Lower leg skin (tissue), 3 donors: Measurements from ENCODE around the gene SDK2.

Experiments used
- POLR2A ChIP-seq, 2 donors: fragments of 450-650 bp; IDR thresholded peaks; one replicate each; pipeline ENCODE4 v1.6.1; 2016 to 2017; ENCODE audit warnings: antibody characterized with exemption in 2 of 2, mild to moderate bottlenecking in 1 of 2, moderate library complexity in 1 of 2
- TF ChIP-seq, protein P1 (sequence below), 3 donors: fragments of 450-650 bp; IDR thresholded peaks; one replicate each; pipeline ENCODE4 v1.5.1; 2016; ENCODE audit warnings: antibody characterized with exemption in 3 of 3, mild to moderate bottlenecking in 3 of 3, moderate library complexity in 2 of 3

DNA sequence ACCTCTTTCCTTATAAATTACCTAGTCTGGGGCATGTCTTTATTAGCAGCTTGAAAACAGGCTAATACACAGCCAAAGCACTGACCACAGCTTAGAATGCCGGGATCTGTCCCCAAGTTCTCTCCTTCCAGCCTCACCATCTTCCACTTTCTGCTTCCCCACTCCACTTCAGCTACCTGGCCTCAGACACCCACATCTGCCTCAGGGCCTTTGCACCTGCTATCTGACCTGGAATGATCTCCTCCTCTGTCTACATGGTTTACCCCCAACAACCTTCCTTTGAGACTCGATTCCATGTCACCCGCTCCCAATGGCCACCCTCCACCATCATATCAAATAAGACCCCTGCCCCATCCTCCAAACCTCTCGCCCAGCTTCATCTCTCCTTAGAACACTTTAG is 179.8 kb downstream of the SDK2 start:
- TF ChIP-seq, protein P1, sequence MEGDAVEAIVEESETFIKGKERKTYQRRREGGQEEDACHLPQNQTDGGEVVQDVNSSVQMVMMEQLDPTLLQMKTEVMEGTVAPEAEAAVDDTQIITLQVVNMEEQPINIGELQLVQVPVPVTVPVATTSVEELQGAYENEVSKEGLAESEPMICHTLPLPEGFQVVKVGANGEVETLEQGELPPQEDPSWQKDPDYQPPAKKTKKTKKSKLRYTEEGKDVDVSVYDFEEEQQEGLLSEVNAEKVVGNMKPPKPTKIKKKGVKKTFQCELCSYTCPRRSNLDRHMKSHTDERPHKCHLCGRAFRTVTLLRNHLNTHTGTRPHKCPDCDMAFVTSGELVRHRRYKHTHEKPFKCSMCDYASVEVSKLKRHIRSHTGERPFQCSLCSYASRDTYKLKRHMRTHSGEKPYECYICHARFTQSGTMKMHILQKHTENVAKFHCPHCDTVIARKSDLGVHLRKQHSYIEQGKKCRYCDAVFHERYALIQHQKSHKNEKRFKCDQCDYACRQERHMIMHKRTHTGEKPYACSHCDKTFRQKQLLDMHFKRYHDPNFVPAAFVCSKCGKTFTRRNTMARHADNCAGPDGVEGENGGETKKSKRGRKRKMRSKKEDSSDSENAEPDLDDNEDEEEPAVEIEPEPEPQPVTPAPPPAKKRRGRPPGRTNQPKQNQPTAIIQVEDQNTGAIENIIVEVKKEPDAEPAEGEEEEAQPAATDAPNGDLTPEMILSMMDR (IDR thresholded peaks at IDR 0.05) = no peak
- TF ChIP-seq POLR2A (IDR thresholded peaks at IDR 0.05) = no peak
